CD4-positive, alpha-beta T cell (primary cell): ENCODE measurements around the gene LIN54. TPM values are rescaled to one million over a fixed set of nuclear protein-coding genes. Genes with fewer than 3 reads are reported as not detected.

ENCODE experiments used
- ATAC-seq: fragments of 200-7000 bp; cut with Tn5 transposase; one replicate; pipeline ENCODE4 v1.10.0; 2022; ENCODE audit warnings: mild to moderate bottlenecking; ENCODE audit not compliant: poor library complexity
- CTCF ChIA-PET: fragments of 350-600 bp; sonication (Branson Sonifier 250); formaldehyde crosslinking; loops from one replicate; lab custom pipeline; 2021; ENCODE audit warnings: antibody characterized with exemption, inconsistent platforms; lab: Charles Lee
- POLR2A ChIA-PET: fragments of 350-600 bp; sonication (Branson Sonifier 250); formaldehyde crosslinking; loops from one replicate; lab custom pipeline; 2021; ENCODE audit warnings: antibody characterized with exemption, inconsistent platforms; lab: Charles Lee
- DNase-seq, 14 experiments: peaks; one replicate each; pipeline ENCODE4 v3.0.0-alpha.2; 2013 to 2020; ENCODE audit warnings: mixed read lengths in 2 of 14
- H3K27ac ChIP-seq, 2 donors: one replicate each; pipeline versions ENCODE4 v1.5.1 to v1.7.0; 2013; ENCODE audit warnings: low read length in 2 of 2, low read depth in 1 of 2, mild to moderate bottlenecking in 1 of 2
- H3K27me3 ChIP-seq, 2 experiments: 1 replicate in 1 of 2; 2 replicates in 1 of 2; pipeline versions ENCODE4 v1.6.1 to v1.7.0; 2013; ENCODE audit warnings: low read length in 2 of 2, control low read depth in 1 of 2, mild to moderate bottlenecking in 1 of 2, moderate library complexity in 1 of 2; ENCODE audit not compliant: insufficient read depth in 2 of 2, control insufficient read depth in 1 of 2
- H3K36me3 ChIP-seq: one replicate; pipeline ENCODE4 v1.6.1; 2013; ENCODE audit warnings: low read length, control low read depth; ENCODE audit not compliant: insufficient read depth
- H3K4me1 ChIP-seq: one replicate; pipeline ENCODE4 v1.6.1; 2013; ENCODE audit warnings: low read length, control low read depth; ENCODE audit not compliant: insufficient read depth
- H3K4me3 ChIP-seq: one replicate; pipeline ENCODE4 v1.5.1; 2013; ENCODE audit warnings: mild to moderate bottlenecking, low read length, moderate library complexity
- H3K9me3 ChIP-seq, 2 experiments: 1 replicate in 1 of 2; 2 replicates in 1 of 2; pipeline versions ENCODE4 v1.6.1 to v1.7.0; 2013; ENCODE audit warnings: low read length in 2 of 2, mild to moderate bottlenecking in 2 of 2, control low read depth in 1 of 2, moderate library complexity in 1 of 2; ENCODE audit not compliant: control insufficient read depth in 1 of 2, insufficient read depth in 1 of 2
- H3K27ac Mint-ChIP-seq: one replicate; pipeline ENCODE4 v1.8.0; 2020; ENCODE audit warnings: mixed read lengths
- H3K27me3 Mint-ChIP-seq: one replicate; pipeline ENCODE4 v1.8.0; 2021; ENCODE audit warnings: mixed read lengths
- H3K36me3 Mint-ChIP-seq: one replicate; pipeline ENCODE4 v1.8.0; 2021; ENCODE audit warnings: low read depth, mixed read lengths
- H3K4me1 Mint-ChIP-seq: one replicate; pipeline ENCODE4 v1.8.0; 2021; ENCODE audit warnings: low read depth, mixed read lengths
- H3K4me3 Mint-ChIP-seq: one replicate; pipeline ENCODE4 v1.8.0; 2020; ENCODE audit warnings: mild to moderate bottlenecking, mixed read lengths
- H3K9me3 Mint-ChIP-seq: one replicate; pipeline ENCODE4 v1.8.0; 2020; ENCODE audit warnings: mixed read lengths
- intact Hi-C, 2 experiments: fragments of 100-400 bp; cut with DNase I in 1 of 2; cut with micrococcal nuclease in 1 of 2; formaldehyde crosslinking; loops; one replicate each; pipeline versions ENCODE4 v1.15.1 to v1.9.0; 2023 to 2025; cut with DNase I, micrococcal nuclease
- total RNA-seq, 174 experiments: library from RNA in 2 of 174; stranded (reverse) in 2 of 174; gene quantifications; one replicate each; pipeline ENCODE4 v1.2.3 and lab custom pipeline; 2021 to 2026
- TF ChIP-seq, protein P1 (sequence below): fragments of 200-600 bp; IDR thresholded peaks from one replicate; pipeline ENCODE4 v1.8.0; 2022; ENCODE audit warnings: antibody characterized with exemption, mild to moderate bottlenecking

Gene LIN54
- total RNA-seq, 2 experiments from 2014 or later, result 11.0 to 12.1 TPM

- no peaks in the 10 kb centered on the region for H3K4me1 Mint-ChIP-seq
- no peak overlapping the region for H3K4me3 Mint-ChIP-seq
- no peaks in the 10 kb centered on the region for H3K36me3 Mint-ChIP-seq
- DNase-seq, result no peak
- H3K27ac Mint-ChIP-seq, result no peak overlapping the region
- ChIA-PET POLR2A (interaction anchor here (0.9 kb wide), 1 partner anchor 15 kb away, joined by 5 read pairs; the partner anchor contains the start of gene COPS4), CTCF (no interaction called here)
- Histone ChIP-seq H3K9me3 (peaks cover 0 to 5% of the 10 kb centered on the region in 2 experiments), H3K4me1 (no peaks in the 10 kb centered on the region), H3K27me3 (no peaks in the 10 kb centered on the region), H3K4me3 (no peak overlapping the region), H3K36me3 (no peaks in the 10 kb centered on the region), H3K27ac (no peak overlapping the region)
- no peaks in the 10 kb centered on the region for H3K27me3 Mint-ChIP-seq
- no peak for ATAC-seq
- H3K9me3 Mint-ChIP-seq, result peaks cover 1% of the 10 kb centered on the region
- TF ChIP-seq, protein P1, sequence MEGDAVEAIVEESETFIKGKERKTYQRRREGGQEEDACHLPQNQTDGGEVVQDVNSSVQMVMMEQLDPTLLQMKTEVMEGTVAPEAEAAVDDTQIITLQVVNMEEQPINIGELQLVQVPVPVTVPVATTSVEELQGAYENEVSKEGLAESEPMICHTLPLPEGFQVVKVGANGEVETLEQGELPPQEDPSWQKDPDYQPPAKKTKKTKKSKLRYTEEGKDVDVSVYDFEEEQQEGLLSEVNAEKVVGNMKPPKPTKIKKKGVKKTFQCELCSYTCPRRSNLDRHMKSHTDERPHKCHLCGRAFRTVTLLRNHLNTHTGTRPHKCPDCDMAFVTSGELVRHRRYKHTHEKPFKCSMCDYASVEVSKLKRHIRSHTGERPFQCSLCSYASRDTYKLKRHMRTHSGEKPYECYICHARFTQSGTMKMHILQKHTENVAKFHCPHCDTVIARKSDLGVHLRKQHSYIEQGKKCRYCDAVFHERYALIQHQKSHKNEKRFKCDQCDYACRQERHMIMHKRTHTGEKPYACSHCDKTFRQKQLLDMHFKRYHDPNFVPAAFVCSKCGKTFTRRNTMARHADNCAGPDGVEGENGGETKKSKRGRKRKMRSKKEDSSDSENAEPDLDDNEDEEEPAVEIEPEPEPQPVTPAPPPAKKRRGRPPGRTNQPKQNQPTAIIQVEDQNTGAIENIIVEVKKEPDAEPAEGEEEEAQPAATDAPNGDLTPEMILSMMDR, result no peak
- intact Hi-C loops, result loop anchor here (10.0 kb wide), 2 partner anchors 465 to 645 kb away; partner anchors contain the start of genes ABRAXAS1 (in 1 of the 2) and HNRNPD (in 1 of the 2)
Observed at GRCh38 chr4:83019794-83020494, 9.3 kb upstream of the LIN54 start.

- Mint-ChIP-seq H3K27ac (peak overlapping the region; percentile 91), H3K9me3 (no peaks in the 10 kb centered on the region), H3K4me3 (peak overlapping the region; percentile 97), H3K27me3 (no peaks in the 10 kb centered on the region), H3K36me3 (peaks cover 13% of the 10 kb centered on the region), H3K4me1 (peaks cover 49% of the 10 kb centered on the region)
- peaks cover 21% of the 10 kb centered on the region for H3K4me1 ChIP-seq
- no peaks in the 10 kb centered on the region for H3K36me3 ChIP-seq
- CTCF ChIA-PET, result interaction anchor here (1.2 to 1.3 kb wide), 2 partner anchors 24 to 247 kb away, joined by 3 read pairs; no protein-coding TSS in a partner anchor
- H3K27me3 ChIP-seq, result no peaks in the 10 kb centered on the region
- DNase-seq (no peak), ATAC-seq (no peak)
- intact Hi-C loops, result loop anchor here (1.0 to 10.0 kb wide), 8 partner anchors 17 to 642 kb away; partner anchors contain the start of genes HNRNPD (in 2 of the 2), ABRAXAS1 (in 1 of the 2), COQ2 (in 1 of the 2) and HELQ (in 1 of the 2)
- H3K27ac ChIP-seq, result no peak overlapping the region
- TF ChIP-seq, protein P1, result no peak
- no peaks in the 10 kb centered on the region for H3K9me3 ChIP-seq
- POLR2A ChIA-PET, result interaction anchor here (0.9 to 5.5 kb wide), 7 partner anchors 23 to 640 kb away, joined by 3 to 156 read pairs (median 7); partner anchors contain the start of genes COPS4, COQ2, HNRNPD and HNRNPDL
- H3K4me3 ChIP-seq, result no peak overlapping the region
Observed at GRCh38 chr4:83013902-83014301, 3.3 kb upstream of the LIN54 start.

DNA sequence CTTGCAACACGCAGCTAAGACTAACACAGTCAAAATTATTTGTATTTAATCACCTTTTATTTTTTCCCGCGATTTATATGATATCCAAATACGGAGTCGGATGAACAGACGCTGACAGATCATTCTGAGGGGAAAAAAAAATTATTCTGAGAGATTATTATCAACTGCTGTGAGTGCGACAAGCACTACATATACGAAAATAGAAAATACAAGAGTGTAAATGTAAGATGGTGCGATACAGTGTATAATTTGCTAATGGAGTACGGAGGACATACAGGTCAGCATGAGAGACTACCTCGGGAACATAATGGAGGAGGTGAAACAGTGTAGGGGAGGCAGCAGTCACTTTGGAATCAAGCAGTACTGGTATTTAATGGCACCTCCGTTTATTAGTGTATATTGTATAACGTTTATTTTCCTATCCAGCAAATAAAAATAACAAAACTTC, 2.8 kb upstream of the LIN54 start:
- Histone ChIP-seq H3K27me3 (no peaks in the 10 kb centered on the region), H3K4me1 (peaks cover 22% of the 10 kb centered on the region), H3K36me3 (no peaks in the 10 kb centered on the region), H3K4me3 (peak overlapping the region; percentile 71), H3K27ac (peak overlapping the region; percentile 33 to 49), H3K9me3 (no peaks in the 10 kb centered on the region)
- Mint-ChIP-seq H3K27me3 (no peaks in the 10 kb centered on the region), H3K9me3 (no peaks in the 10 kb centered on the region), H3K36me3 (peaks cover 13% of the 10 kb centered on the region), H3K4me3 (peak overlapping the region; percentile 97), H3K4me1 (peaks cover 53% of the 10 kb centered on the region), H3K27ac (peak overlapping the region; percentile 91)
- intact Hi-C loops, result loop anchor here (1.0 to 10.0 kb wide), 7 partner anchors 21 to 641 kb away; partner anchors contain the start of genes HNRNPD (in 2 of the 2), ABRAXAS1 (in 1 of the 2), COQ2 (in 1 of the 2) and HELQ (in 1 of the 2)
- ATAC-seq (no peak), DNase-seq (no peak)
- ChIA-PET POLR2A (interaction anchor here (0.6 to 5.5 kb wide), 11 partner anchors 18 to 640 kb away, joined by 3 to 156 read pairs (median 5); partner anchors contain the start of genes COPS4, COQ2, HELQ and HNRNPD), CTCF (interaction anchor here (0.8 to 1.3 kb wide), 4 partner anchors 22 to 247 kb away, joined by 3 to 9 read pairs (median 3); partner anchors contain the start of gene COPS4)
- TF ChIP-seq, protein P1, result no peak
